Esophagus squamous epithelium (tissue), 4 donors: ENCODE measurements around the gene DLX1.

ENCODE experiments used
- POLR2A ChIP-seq, 4 donors: fragments of 450-650 bp; IDR thresholded peaks; one replicate each; pipeline ENCODE4 v1.6.1; 2017; ENCODE audit warnings: antibody characterized with exemption in 4 of 4, mild to moderate bottlenecking in 4 of 4, moderate library complexity in 3 of 4
- TF ChIP-seq, protein P1 (sequence below), 6 experiments: fragments of 450-650 bp in 4 of 6; fragments of 200-600 bp in 2 of 6; sonication (generic) in 2 of 6; IDR thresholded peaks; one replicate each; pipeline ENCODE4 v1.5.1; 2016 to 2019; ENCODE audit warnings: antibody characterized with exemption in 6 of 6, mild to moderate bottlenecking in 4 of 6, moderate library complexity in 4 of 6

DNA sequence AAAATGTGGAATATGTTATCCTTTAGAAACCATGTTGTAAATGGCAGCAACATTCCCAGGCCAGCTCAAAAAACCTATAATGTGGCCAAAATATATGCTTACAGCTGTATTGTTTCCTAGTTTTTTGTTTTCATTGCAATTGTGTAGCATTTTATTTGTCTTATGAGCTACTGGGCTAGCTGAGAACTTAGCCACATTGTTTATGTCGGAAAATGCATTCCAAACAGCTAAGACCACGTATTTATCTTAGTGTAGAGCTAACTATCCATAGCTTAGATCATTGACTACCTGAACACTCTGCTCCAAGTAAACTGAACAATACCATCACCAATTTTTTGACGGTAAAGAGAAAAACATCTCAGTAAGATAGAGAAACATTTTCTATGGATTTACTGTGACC lies 47.2 kb upstream of the DLX1 start:
- TF ChIP-seq, protein P1, sequence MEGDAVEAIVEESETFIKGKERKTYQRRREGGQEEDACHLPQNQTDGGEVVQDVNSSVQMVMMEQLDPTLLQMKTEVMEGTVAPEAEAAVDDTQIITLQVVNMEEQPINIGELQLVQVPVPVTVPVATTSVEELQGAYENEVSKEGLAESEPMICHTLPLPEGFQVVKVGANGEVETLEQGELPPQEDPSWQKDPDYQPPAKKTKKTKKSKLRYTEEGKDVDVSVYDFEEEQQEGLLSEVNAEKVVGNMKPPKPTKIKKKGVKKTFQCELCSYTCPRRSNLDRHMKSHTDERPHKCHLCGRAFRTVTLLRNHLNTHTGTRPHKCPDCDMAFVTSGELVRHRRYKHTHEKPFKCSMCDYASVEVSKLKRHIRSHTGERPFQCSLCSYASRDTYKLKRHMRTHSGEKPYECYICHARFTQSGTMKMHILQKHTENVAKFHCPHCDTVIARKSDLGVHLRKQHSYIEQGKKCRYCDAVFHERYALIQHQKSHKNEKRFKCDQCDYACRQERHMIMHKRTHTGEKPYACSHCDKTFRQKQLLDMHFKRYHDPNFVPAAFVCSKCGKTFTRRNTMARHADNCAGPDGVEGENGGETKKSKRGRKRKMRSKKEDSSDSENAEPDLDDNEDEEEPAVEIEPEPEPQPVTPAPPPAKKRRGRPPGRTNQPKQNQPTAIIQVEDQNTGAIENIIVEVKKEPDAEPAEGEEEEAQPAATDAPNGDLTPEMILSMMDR (IDR thresholded peaks at IDR 0.05), result no peak
- TF ChIP-seq POLR2A (IDR thresholded peaks at IDR 0.05), result no peak
